Measurements from ENCODE around the gene SLC6A2. TPM values are rescaled to one million over a fixed set of nuclear protein-coding genes. Genes with fewer than 3 reads are reported as not detected.

Gene SLC6A2
- total RNA-seq, 2 experiments from 2014 or later, result not detected

GRCh38 chr16:55709801-55710200, 54.0 kb downstream of the SLC6A2 start:
- no peak overlapping the region for H3K27ac ChIP-seq (ENCODE audit: low read depth, low read length, poor library complexity, severe bottlenecking)
- no peak for TF ChIP-seq CTCF (conservative IDR thresholded peaks at IDR 0.05; ENCODE audit: low read length)
- TF ChIP-seq EZH2phosphoT487 (IDR thresholded peaks at IDR 0.05; ENCODE audit: borderline replicate concordance, low read depth, low read length), result no peak
- POLR2A ChIA-PET, result no interaction called here
- intact Hi-C loops (cut with micrococcal nuclease; ENCODE audit: unreplicated experiment), result no loop called here
- no peaks in the 10 kb centered on the region for H3K79me2 ChIP-seq (ENCODE audit: insufficient read depth, low read depth, low read length)
- no peaks in the 10 kb centered on the region for H3K9me2 ChIP-seq (ENCODE audit: insufficient read depth, low read length)
- H2AFZ ChIP-seq (ENCODE audit: low read length), result no peak overlapping the region
- H4K20me1 ChIP-seq (ENCODE audit: insufficient read depth, low read length), result no peaks in the 10 kb centered on the region
- H3K9me3 ChIP-seq (ENCODE audit: low read length), result no peaks in the 10 kb centered on the region
- no peak overlapping the region for H3K4me3 ChIP-seq (ENCODE audit: low read depth, low read length, poor library complexity, severe bottlenecking)
- no peaks in the 10 kb centered on the region for H3K4me1 ChIP-seq (ENCODE audit: insufficient read depth, low read length, poor library complexity, severe bottlenecking)
- no peaks in the 10 kb centered on the region for H3K36me3 ChIP-seq (ENCODE audit: insufficient read depth, low read length)
- H3K4me2 ChIP-seq (ENCODE audit: low read length), result no peak overlapping the region
- CTCF ChIA-PET (ENCODE audit: unreplicated experiment), result no interaction called here
- BruUV-seq (replicated peaks), result no TSS peak
- DNase-seq (ENCODE audit: low spot score), result no peak

DNA sequence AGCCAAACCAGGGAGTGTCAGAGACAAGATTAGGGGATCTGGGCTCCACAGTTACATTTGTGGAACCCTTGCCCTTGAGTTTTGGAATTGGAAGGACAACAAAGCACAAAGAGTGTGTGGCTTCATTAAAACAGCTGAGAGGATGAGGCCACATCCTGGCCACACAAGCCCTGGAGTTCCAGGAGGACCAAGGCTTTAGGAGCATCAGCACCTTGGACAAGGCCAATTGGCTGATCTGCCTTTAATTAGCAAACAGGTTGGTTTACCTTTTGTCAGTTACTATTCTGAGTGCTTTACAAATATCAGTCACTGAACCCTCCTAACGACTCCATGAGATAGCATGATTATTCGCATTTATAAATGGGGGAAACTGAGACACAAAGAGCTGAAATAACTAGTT, 54.7 kb downstream of the SLC6A2 start:
- DNase-seq (ENCODE audit: low spot score), result no peak
- no peaks in the 10 kb centered on the region for H3K36me3 ChIP-seq (ENCODE audit: insufficient read depth, low read length)
- no peak overlapping the region for H3K27ac ChIP-seq (ENCODE audit: low read depth, low read length, poor library complexity, severe bottlenecking)
- BruUV-seq (replicated peaks), result no TSS peak
- H3K9me2 ChIP-seq (ENCODE audit: insufficient read depth, low read length), result no peaks in the 10 kb centered on the region
- POLR2A ChIA-PET, result no interaction called here
- CTCF ChIA-PET (ENCODE audit: unreplicated experiment), result no interaction called here
- intact Hi-C loops (cut with micrococcal nuclease; ENCODE audit: unreplicated experiment), result no loop called here
- H3K4me2 ChIP-seq (ENCODE audit: low read length), result no peak overlapping the region
- H3K79me2 ChIP-seq (ENCODE audit: insufficient read depth, low read depth, low read length), result no peaks in the 10 kb centered on the region
- H3K4me3 ChIP-seq (ENCODE audit: low read depth, low read length, poor library complexity, severe bottlenecking), result no peak overlapping the region
- no peaks in the 10 kb centered on the region for H3K4me1 ChIP-seq (ENCODE audit: insufficient read depth, low read length, poor library complexity, severe bottlenecking)
- H3K9me3 ChIP-seq (ENCODE audit: low read length), result no peaks in the 10 kb centered on the region
- H2AFZ ChIP-seq (ENCODE audit: low read length), result no peak overlapping the region
- no peak for TF ChIP-seq CTCF (conservative IDR thresholded peaks at IDR 0.05; ENCODE audit: low read length)
- TF ChIP-seq EZH2phosphoT487 (IDR thresholded peaks at IDR 0.05; ENCODE audit: borderline replicate concordance, low read depth, low read length), result no peak
- H4K20me1 ChIP-seq (ENCODE audit: insufficient read depth, low read length), result no peaks in the 10 kb centered on the region

DNA sequence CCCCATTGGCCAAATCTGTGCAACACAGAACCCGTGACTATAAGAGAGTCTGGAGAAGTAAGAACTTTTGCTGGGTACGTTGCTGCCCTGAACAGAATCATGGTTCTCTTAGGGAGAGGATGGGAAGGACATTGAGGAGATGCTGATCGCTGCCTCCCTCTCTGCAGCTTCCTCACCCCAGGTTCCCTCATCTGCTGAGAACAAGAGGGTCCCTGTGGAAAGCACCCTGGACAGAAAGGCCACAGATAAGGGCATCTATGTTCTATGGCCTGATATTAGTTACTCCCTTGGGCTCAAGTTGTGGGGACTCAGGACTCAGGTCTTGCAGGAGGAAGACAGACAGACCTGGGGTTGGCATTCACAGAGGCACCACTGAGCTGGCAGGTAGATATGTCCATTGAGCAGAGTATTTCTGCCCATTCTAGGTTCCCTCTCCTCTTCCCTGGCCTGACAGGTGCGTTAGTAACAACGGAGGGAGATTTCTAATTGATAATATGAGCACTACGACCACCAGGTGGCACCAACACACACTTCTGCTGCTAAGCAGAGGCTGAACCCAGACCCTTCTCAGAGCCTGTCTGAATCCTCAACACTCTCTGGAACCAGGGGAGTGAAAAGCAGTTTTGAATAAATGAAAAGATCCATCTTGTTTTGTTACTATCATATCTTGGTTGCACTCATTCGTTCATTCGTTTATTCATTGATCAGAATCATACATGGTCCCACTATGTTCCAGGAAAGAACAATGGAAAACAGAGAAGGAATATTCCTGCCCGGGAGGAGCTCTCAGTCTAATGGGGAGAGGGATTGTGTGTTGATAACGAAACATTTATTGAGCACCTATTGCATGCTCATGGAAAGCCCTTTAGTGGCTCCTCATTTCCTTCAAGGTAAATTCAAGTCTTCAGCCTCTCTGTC, 56.4 kb downstream of the SLC6A2 start:
- CTCF ChIA-PET (ENCODE audit: unreplicated experiment), result interaction anchor here (0.6 kb wide), 1 partner anchor 11 kb away, joined by 3 read pairs; no protein-coding TSS in a partner anchor
- Histone ChIP-seq H3K9me2 (ENCODE audit: insufficient read depth, low read length) (no peaks in the 10 kb centered on the region), H3K4me2 (ENCODE audit: low read length) (no peak overlapping the region), H4K20me1 (ENCODE audit: insufficient read depth, low read length) (no peaks in the 10 kb centered on the region), H2AFZ (ENCODE audit: low read length) (no peak overlapping the region), H3K9me3 (ENCODE audit: low read length) (no peaks in the 10 kb centered on the region), H3K4me3 (ENCODE audit: low read depth, low read length, poor library complexity, severe bottlenecking) (no peak overlapping the region), H3K27ac (ENCODE audit: low read depth, low read length, poor library complexity, severe bottlenecking) (no peak overlapping the region), H3K4me1 (ENCODE audit: insufficient read depth, low read length, poor library complexity, severe bottlenecking) (no peaks in the 10 kb centered on the region), H3K79me2 (ENCODE audit: insufficient read depth, low read depth, low read length) (no peaks in the 10 kb centered on the region), H3K36me3 (ENCODE audit: insufficient read depth, low read length) (no peaks in the 10 kb centered on the region)
- no TSS peak for BruUV-seq (replicated peaks)
- POLR2A ChIA-PET, result no interaction called here
- DNase-seq (ENCODE audit: low spot score), result peak; percentile 63
- intact Hi-C loops (cut with micrococcal nuclease; ENCODE audit: unreplicated experiment), result loop anchor here (1.0 kb wide), 1 partner anchor 131 kb away; no protein-coding TSS in a partner anchor
- TF ChIP-seq EZH2phosphoT487 (IDR thresholded peaks at IDR 0.05; ENCODE audit: borderline replicate concordance, low read depth, low read length), result no peak
- peak; percentile 85 for TF ChIP-seq CTCF (conservative IDR thresholded peaks at IDR 0.05; ENCODE audit: low read length)
